ENCODE results near the gene LMOD3.

The LMOD3 gene

GRCh38 chr3:69121513-69121912 is 882 bp downstream of the LMOD3 start:
- no CpG with 5 or more reads among the region's 6 CpGs for WGBS, 2 donors (ENCODE audit: extremely low coverage in 2 of 2, insufficient read length in 2 of 2, insufficient replicate concordance in 1 of 2)
- no peak overlapping the region for H3K4me2 ChIP-seq (ENCODE audit: insufficient read depth, low read length, poor library complexity, severe bottlenecking)
- no peak overlapping the region for H3K4ac ChIP-seq (ENCODE audit: low read length)

GRCh38 chr3:69120879-69121464 is 1.4 kb downstream of the LMOD3 start:
- H2AFZ ChIP-seq (ENCODE audit: low read length): peak overlapping the region; percentile 43
- H2AK5ac ChIP-seq (ENCODE audit: low read depth, low read length): no peak overlapping the region
- peaks cover 0 to 5% of the 10 kb centered on the region in 2 donors for H3K4me1 ChIP-seq (ENCODE audit: control insufficient read depth in 2 of 2, insufficient read depth in 1 of 2, low read depth in 1 of 2, low read length in 2 of 2)
- H3K36me3 ChIP-seq (replicated peaks in 1 of 2; ENCODE audit: control insufficient read depth in 2 of 2, insufficient read depth in 2 of 2, low read length in 2 of 2): no peaks in the 10 kb centered on the region
- H3K4me2 ChIP-seq (ENCODE audit: insufficient read depth, low read length, poor library complexity, severe bottlenecking): no peak overlapping the region
- H3K9me3 ChIP-seq (replicated peaks in 1 of 2; ENCODE audit: control insufficient read depth in 2 of 2, insufficient read depth in 1 of 2, low read depth in 1 of 2, low read length in 2 of 2): no peaks in the 10 kb centered on the region
- H2BK5ac ChIP-seq (ENCODE audit: low read length): no peak overlapping the region
- H3K9ac ChIP-seq (ENCODE audit: low read depth, low read length, poor library complexity): no peak overlapping the region
- H3K4ac ChIP-seq (ENCODE audit: low read length): no peak overlapping the region
- H2BK12ac ChIP-seq (ENCODE audit: low read length): no peak overlapping the region
- H2BK15ac ChIP-seq (ENCODE audit: low read length): no peak overlapping the region
- H4K8ac ChIP-seq (ENCODE audit: low read depth, low read length): no peak overlapping the region
- no peak overlapping the region for H3K18ac ChIP-seq (ENCODE audit: low read length)
- H3K79me1 ChIP-seq (ENCODE audit: low read depth, low read length): no peaks in the 10 kb centered on the region
- no peak overlapping the region for H3K14ac ChIP-seq (ENCODE audit: low read length)
- no peak overlapping the region for H3K27ac ChIP-seq (replicated peaks; ENCODE audit: low read length)
- no CpG with 5 or more reads among the region's 1 CpG for WGBS, 2 donors (ENCODE audit: extremely low coverage in 2 of 2, insufficient read length in 2 of 2, insufficient replicate concordance in 1 of 2)
- DNase-seq (ENCODE audit: low spot score): peak; percentile 82
- H3K27me3 ChIP-seq (ENCODE audit: control insufficient read depth in 3 of 3, insufficient read depth in 3 of 3, low read depth in 1 of 3, low read length in 3 of 3): no peaks in the 10 kb centered on the region
- no peak overlapping the region for H3K23ac ChIP-seq (ENCODE audit: low read depth, low read length, poor library complexity)
- no peak overlapping the region for H3K4me3 ChIP-seq (ENCODE audit: low read length in 2 of 2)
- H4K91ac ChIP-seq (ENCODE audit: low read depth, low read length, poor library complexity): no peak overlapping the region
- H2BK120ac ChIP-seq (ENCODE audit: low read depth, low read length): no peak overlapping the region

More at GRCh38 chr3:69121513-69121912, 882 bp downstream of the LMOD3 start:
- Histone ChIP-seq H3K79me1 (ENCODE audit: low read depth, low read length) (no peaks in the 10 kb centered on the region), H2BK12ac (ENCODE audit: low read length) (no peak overlapping the region), H3K36me3 (replicated peaks in 1 of 2; ENCODE audit: control insufficient read depth in 2 of 2, insufficient read depth in 2 of 2, low read length in 2 of 2) (no peaks in the 10 kb centered on the region), H3K23ac (ENCODE audit: low read depth, low read length, poor library complexity) (no peak overlapping the region), H3K4me1 (ENCODE audit: control insufficient read depth in 2 of 2, insufficient read depth in 1 of 2, low read depth in 1 of 2, low read length in 2 of 2) (peaks cover 0 to 5% of the 10 kb centered on the region in 2 donors), H2BK15ac (ENCODE audit: low read length) (no peak overlapping the region), H3K9ac (ENCODE audit: low read depth, low read length, poor library complexity) (no peak overlapping the region), H3K27me3 (ENCODE audit: control insufficient read depth in 3 of 3, insufficient read depth in 3 of 3, low read depth in 1 of 3, low read length in 3 of 3) (no peaks in the 10 kb centered on the region), H3K18ac (ENCODE audit: low read length) (no peak overlapping the region), H3K27ac (replicated peaks; ENCODE audit: low read length) (no peak overlapping the region), H2AK5ac (ENCODE audit: low read depth, low read length) (no peak overlapping the region), H3K14ac (ENCODE audit: low read length) (no peak overlapping the region), H4K8ac (ENCODE audit: low read depth, low read length) (no peak overlapping the region), H3K9me3 (replicated peaks in 1 of 2; ENCODE audit: control insufficient read depth in 2 of 2, insufficient read depth in 1 of 2, low read depth in 1 of 2, low read length in 2 of 2) (no peaks in the 10 kb centered on the region), H2BK120ac (ENCODE audit: low read depth, low read length) (no peak overlapping the region), H2AFZ (ENCODE audit: low read length) (peak overlapping the region; percentile 68), H2BK5ac (ENCODE audit: low read length) (no peak overlapping the region), H3K4me3 (ENCODE audit: low read length in 2 of 2) (no peak overlapping the region), H4K91ac (ENCODE audit: low read depth, low read length, poor library complexity) (no peak overlapping the region)
- no peak for DNase-seq (ENCODE audit: low spot score)

DNA sequence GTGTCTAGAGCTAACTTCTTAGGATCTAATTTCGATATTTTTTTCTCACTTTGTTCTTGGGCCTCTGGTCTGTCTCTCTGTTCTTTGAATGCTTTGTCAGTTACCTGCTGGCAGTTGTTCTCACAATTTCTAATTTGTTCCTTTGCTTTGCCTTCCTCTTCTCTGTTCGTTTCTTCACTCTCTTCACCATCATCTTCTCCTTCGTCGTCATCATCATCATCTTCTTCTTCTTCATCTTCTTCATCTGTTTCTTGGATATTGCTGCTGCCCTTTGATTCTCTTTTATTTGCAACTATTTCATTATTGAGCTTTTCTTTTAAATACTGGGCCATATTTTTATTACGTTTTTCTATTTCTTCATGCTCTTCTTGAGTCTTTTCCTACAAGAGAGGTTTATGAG is 2.7 kb downstream of the LMOD3 start:
- Histone ChIP-seq H3K4me2 (ENCODE audit: insufficient read depth, low read length, poor library complexity, severe bottlenecking) (no peak overlapping the region), H2BK5ac (ENCODE audit: low read length) (no peak overlapping the region), H3K18ac (ENCODE audit: low read length) (no peak overlapping the region), H2BK12ac (ENCODE audit: low read length) (no peak overlapping the region), H3K79me1 (ENCODE audit: low read depth, low read length) (no peaks in the 10 kb centered on the region), H2AK5ac (ENCODE audit: low read depth, low read length) (no peak overlapping the region), H2BK120ac (ENCODE audit: low read depth, low read length) (no peak overlapping the region), H3K23ac (ENCODE audit: low read depth, low read length, poor library complexity) (no peak overlapping the region), H3K9me3 (replicated peaks in 1 of 2; ENCODE audit: control insufficient read depth in 2 of 2, insufficient read depth in 1 of 2, low read depth in 1 of 2, low read length in 2 of 2) (no peaks in the 10 kb centered on the region), H3K27me3 (ENCODE audit: control insufficient read depth in 3 of 3, insufficient read depth in 3 of 3, low read depth in 1 of 3, low read length in 3 of 3) (no peaks in the 10 kb centered on the region), H4K91ac (ENCODE audit: low read depth, low read length, poor library complexity) (no peak overlapping the region), H2AFZ (ENCODE audit: low read length) (no peak overlapping the region), H3K36me3 (replicated peaks in 1 of 2; ENCODE audit: control insufficient read depth in 2 of 2, insufficient read depth in 2 of 2, low read length in 2 of 2) (no peaks in the 10 kb centered on the region), H2BK15ac (ENCODE audit: low read length) (no peak overlapping the region), H3K9ac (ENCODE audit: low read depth, low read length, poor library complexity) (no peak overlapping the region), H3K4me1 (ENCODE audit: control insufficient read depth in 2 of 2, insufficient read depth in 1 of 2, low read depth in 1 of 2, low read length in 2 of 2) (peaks cover 0 to 5% of the 10 kb centered on the region in 2 donors), H3K27ac (replicated peaks; ENCODE audit: low read length) (no peak overlapping the region), H3K14ac (ENCODE audit: low read length) (no peak overlapping the region), H3K4me3 (ENCODE audit: low read length in 2 of 2) (no peak overlapping the region), H3K4ac (ENCODE audit: low read length) (no peak overlapping the region), H4K8ac (ENCODE audit: low read depth, low read length) (no peak overlapping the region)
- DNase-seq (ENCODE audit: low spot score): no peak
- 100% methylated on average over 3 of the region's 5 CpGs; no CpG with 5 or more reads in 1 of the 2 donors for WGBS, 2 donors (ENCODE audit: extremely low coverage in 2 of 2, insufficient read length in 2 of 2, insufficient replicate concordance in 1 of 2)

GRCh38 chr3:69119138-69119537 is 3.3 kb downstream of the LMOD3 start:
- Histone ChIP-seq H3K79me1 (ENCODE audit: low read depth, low read length) (no peaks in the 10 kb centered on the region), H4K91ac (ENCODE audit: low read depth, low read length, poor library complexity) (no peak overlapping the region)
- no CpG with 5 or more reads among the region's 6 CpGs for WGBS, 2 donors (ENCODE audit: extremely low coverage in 2 of 2, insufficient read length in 2 of 2, insufficient replicate concordance in 1 of 2)

More at GRCh38 chr3:69119138-69119537, 3.3 kb downstream of the LMOD3 start:
- no peak for DNase-seq (ENCODE audit: low spot score)
- no peak overlapping the region for H3K23ac ChIP-seq (ENCODE audit: low read depth, low read length, poor library complexity)
- H3K4me3 ChIP-seq (ENCODE audit: low read length in 2 of 2): no peak overlapping the region
- H3K14ac ChIP-seq (ENCODE audit: low read length): no peak overlapping the region
- no peaks in the 10 kb centered on the region for H3K36me3 ChIP-seq (replicated peaks in 1 of 2; ENCODE audit: control insufficient read depth in 2 of 2, insufficient read depth in 2 of 2, low read length in 2 of 2)
- H3K4ac ChIP-seq (ENCODE audit: low read length): no peak overlapping the region
- no peak overlapping the region for H2AK5ac ChIP-seq (ENCODE audit: low read depth, low read length)
- H2AFZ ChIP-seq (ENCODE audit: low read length): no peak overlapping the region
- no peak overlapping the region for H2BK12ac ChIP-seq (ENCODE audit: low read length)
- no peak overlapping the region for H3K18ac ChIP-seq (ENCODE audit: low read length)
- H2BK15ac ChIP-seq (ENCODE audit: low read length): no peak overlapping the region
- H3K27me3 ChIP-seq (ENCODE audit: control insufficient read depth in 3 of 3, insufficient read depth in 3 of 3, low read depth in 1 of 3, low read length in 3 of 3): no peaks in the 10 kb centered on the region
- H2BK5ac ChIP-seq (ENCODE audit: low read length): no peak overlapping the region
- H3K27ac ChIP-seq (replicated peaks; ENCODE audit: low read length): no peak overlapping the region
- H3K9me3 ChIP-seq (replicated peaks in 1 of 2; ENCODE audit: control insufficient read depth in 2 of 2, insufficient read depth in 1 of 2, low read depth in 1 of 2, low read length in 2 of 2): no peaks in the 10 kb centered on the region
- no peak overlapping the region for H3K4me2 ChIP-seq (ENCODE audit: insufficient read depth, low read length, poor library complexity, severe bottlenecking)
- H4K8ac ChIP-seq (ENCODE audit: low read depth, low read length): no peak overlapping the region
- no peak overlapping the region for H3K9ac ChIP-seq (ENCODE audit: low read depth, low read length, poor library complexity)
- H2BK120ac ChIP-seq (ENCODE audit: low read depth, low read length): no peak overlapping the region
- H3K4me1 ChIP-seq (ENCODE audit: control insufficient read depth in 2 of 2, insufficient read depth in 1 of 2, low read depth in 1 of 2, low read length in 2 of 2): peaks cover 0 to 5% of the 10 kb centered on the region in 2 donors
